Stimulated activated CD8-positive, alpha-beta memory T cell treated with anti-CD3 and anti-CD28 coated beads, Interleukin-2, amount 100 ng/mL, for 1 hour (primary cell): ENCODE results near the gene TP53TG5.

ENCODE experiments used
- DNase-seq, 2 donors: peaks; one replicate each; pipeline ENCODE4 v3.0.0-alpha.2; 2020; ENCODE audit warnings: low read depth in 2 of 2

Gene TP53TG5

GRCh38 chr20:45345104-45345936, 32.8 kb downstream of the TP53TG5 start:
- DNase-seq = no peak

GRCh38 chr20:45344168-45344860, 33.8 kb downstream of the TP53TG5 start:
- no peak for DNase-seq

DNA sequence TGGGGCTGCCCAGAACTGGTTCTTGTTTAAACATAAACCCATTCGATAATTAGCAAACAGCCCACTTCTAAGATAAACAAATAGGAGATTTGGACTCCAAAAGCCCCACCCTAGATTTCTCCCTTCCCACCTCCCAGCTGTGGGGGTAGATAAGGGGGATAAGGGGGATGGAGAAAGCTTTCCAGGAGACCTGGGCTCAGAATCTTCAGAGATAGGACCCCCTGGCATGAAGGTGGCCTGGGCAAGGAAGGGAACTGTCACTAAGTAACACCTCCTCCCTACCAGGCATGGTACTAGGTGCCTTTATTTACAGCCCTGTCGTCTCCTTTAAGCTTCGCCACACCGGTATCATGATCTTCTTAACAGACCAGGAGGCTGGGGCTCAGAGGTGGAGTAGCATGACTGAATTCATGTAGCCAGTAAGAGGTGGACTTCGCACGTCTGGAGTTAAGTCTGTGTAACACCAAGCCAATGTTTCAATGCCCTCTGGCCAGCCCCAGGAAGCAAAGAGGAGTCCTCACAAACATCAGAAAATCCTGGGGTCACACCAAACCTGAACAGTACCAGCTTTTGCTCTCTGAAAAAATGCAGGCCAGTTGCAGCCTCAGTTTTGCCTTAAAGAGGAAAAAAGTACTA, 34.5 kb downstream of the TP53TG5 start:
- no peak for DNase-seq

- no peak for DNase-seq
Measured at GRCh38 chr20:45342855-45343531, 35.1 kb downstream of the TP53TG5 start.

- DNase-seq = no peak
Measured at GRCh38 chr20:45341939-45342854, 35.9 kb downstream of the TP53TG5 start.

DNA sequence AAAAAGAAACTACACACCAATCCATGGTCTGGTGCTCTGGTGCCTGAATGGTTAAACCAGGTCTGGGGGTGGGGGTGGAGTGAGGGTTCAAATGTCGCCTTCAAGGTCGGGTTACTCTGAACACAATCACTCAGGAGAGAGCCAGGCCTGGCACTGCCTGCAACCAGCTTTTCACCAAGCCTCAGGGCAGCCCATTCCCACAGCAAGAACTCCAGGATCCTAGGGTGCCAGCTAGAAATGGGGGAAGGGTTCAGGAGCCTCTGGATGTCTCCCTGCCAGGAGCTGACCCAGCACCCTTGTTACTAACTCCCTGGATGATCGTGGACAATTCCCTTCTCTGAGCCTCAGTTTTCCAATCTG, 36.6 kb downstream of the TP53TG5 start:
- DNase-seq = no peak

DNA sequence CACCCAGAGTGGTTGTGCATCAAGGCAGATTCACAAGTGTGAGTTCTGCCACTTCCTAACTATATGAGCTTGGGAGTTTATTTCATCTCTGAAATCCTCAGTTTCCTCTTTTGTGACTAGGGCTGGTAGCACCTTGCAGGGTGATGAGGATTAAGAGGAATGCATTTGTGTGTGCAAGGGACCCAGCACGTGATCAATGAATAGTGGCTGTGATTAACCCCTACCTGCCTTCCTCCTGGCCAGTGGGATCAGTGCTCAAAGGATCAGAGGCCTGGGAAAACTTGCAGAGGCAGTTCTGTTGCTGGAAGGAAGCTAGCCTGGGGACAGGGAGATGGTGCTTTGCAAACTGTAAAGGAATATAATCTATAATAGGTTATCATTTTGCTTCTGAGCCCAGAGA, 37.2 kb downstream of the TP53TG5 start:
- DNase-seq = no peak

DNA sequence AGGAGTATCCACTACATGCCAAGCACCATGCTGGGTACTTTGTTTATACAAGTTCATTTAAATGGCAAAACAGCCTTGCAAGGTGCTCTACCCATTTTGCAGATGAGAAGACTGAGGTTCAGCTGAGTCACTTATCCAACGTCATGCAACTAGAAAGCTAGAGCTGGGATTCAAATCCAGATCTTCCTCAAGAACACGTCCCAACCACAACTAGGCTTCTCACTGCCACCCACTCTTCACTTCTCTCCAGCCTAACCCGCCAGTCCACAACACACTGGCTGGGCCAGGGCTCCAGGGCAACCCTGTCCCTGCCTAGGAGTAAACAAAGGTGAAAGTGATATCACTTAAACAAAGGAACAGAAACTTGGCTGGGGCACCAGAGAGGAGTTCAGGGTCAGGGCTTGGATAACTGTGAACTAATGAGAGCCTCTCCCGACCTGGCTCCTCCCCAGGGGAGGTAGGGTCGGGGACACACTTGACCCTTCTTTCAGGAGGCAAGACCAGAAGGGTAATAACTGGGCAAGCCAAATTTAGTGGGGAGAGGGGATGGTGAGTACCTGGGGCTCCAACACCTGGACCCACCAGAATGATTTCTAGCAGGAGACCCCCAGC, 37.8 kb downstream of the TP53TG5 start:
- no peak for DNase-seq

GRCh38 chr20:45339799-45340198, 38.3 kb downstream of the TP53TG5 start:
- no peak for DNase-seq

- DNase-seq = no peak
Measured at GRCh38 chr20:45339084-45339483, 39.0 kb downstream of the TP53TG5 start.

- no peak for DNase-seq
Measured at GRCh38 chr20:45338121-45339030, 39.7 kb downstream of the TP53TG5 start.

DNA sequence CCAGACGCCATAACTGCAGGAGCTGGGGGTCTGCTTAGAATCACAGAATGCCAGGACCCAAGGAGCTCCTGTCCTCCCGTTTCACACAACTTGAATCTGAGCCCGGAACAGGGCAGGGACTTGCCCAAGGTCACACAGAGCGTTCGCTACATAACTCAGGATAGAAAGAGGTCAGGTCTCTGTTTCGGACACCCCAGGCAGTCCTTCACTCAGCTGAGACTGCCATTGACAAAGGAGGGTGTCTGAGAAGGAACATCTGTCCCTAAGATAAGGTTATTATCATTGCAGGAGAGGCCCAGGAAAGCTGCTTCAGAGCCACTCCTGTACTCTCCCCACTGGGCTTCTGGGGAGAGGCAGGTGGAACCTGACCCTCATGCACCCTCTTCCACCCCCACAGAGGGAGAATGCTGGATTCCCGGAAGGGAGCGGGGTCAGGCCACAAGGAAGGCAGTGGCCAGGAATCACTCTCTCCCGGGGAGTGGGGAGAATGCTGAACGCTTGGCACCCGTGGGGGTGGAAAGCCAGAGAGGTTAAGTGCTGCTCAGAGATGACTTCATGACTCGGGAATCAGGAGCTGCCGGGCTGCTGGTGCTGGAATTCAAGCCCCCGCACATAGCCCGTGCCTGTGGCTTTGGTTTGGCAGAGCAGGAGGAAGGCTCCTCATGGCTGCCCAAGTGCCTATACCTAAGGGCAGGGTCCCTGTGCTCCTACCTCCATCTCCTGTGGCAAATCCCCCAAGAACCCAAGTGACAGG, 40.6 kb downstream of the TP53TG5 start:
- no peak for DNase-seq

- DNase-seq = no peak
Measured at GRCh38 chr20:45336530-45337366, 41.4 kb downstream of the TP53TG5 start.

GRCh38 chr20:45330476-45330875, 47.6 kb downstream of the TP53TG5 start:
- no peak for DNase-seq

DNA sequence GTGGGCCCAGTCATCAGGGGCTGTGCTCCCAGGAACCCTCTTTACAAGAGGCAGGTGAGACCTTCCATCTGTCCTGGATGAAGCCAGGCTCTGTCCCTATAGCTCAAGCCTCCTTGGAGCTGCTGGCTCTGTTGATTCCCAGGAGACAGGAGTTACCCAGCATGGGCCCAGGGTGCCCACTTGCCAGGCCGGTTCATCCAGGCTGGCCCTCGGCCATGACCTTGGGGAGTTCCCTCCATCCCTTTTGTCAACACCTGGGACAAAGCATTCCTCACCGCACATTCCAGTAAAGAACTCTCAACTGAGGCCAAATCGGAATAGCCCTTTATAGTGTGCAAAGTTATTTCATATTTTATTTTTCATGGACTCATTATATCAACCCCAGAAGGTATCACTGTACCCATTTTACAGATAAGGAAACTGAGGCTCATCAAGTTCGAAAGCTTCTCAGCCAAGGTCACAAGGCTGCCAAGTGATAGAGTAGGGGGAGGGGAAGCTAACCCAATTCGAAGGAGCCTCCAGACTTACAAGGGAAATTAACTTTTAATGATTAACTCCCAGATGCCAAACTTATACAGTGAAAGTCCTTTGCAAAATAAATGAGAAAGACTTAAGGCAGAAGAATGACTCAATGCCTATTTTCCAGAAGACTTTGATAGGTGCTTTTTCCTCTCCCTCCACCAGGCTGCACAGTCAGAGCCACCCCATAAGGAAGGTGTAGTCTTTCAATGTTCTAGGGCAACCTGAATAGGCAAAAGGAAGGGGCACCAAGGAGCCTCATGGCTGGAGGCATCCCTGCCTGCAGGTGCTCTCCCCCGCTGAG, 48.4 kb downstream of the TP53TG5 start:
- no peak for DNase-seq

GRCh38 chr20:45328451-45328850, 49.7 kb downstream of the TP53TG5 start:
- no peak for DNase-seq

GRCh38 chr20:45325371-45325770, 52.8 kb downstream of the TP53TG5 start:
- DNase-seq = no peak
